ENCODE measurements around the gene GPHN.

GRCh38 chr14:66649498-66649897 lies 141.6 kb downstream of the GPHN start:
- TF ChIP-seq CTCF (IDR thresholded peaks at IDR 0.05) (no peak), POLR2AphosphoS5 (IDR thresholded peaks at IDR 0.05) (no peak)

All from esophagus muscularis mucosa (tissue), 3 donors.